GM21423 (cell line): ENCODE measurements around the gene BANF2.
"Not testable (repeated sequence)": the region's sequence is repeated elsewhere in the genome, so short reads cannot be mapped to it uniquely, and the experiment has no call there.

Experiments
- ATAC-seq: cut with Tn5 transposase; IDR thresholded peaks from one replicate; pipeline ENCODE4 v1.9.1; 2021; ENCODE audit warnings: mild to moderate bottlenecking, moderate library complexity; ENCODE audit not compliant: unreplicated experiment

The BANF2 gene

GRCh38 chr20:17699931-17700351, at the start of gene BANF2:
BANF2 (plus strand) TSS chr20:17699966; CDS start chr20:17725026, 25,060 bp downstream.
- no peak for ATAC-seq

GRCh38 chr20:17650301-17651128, 49.3 kb upstream of the BANF2 start:
- ATAC-seq, result no peak

- no peak for ATAC-seq
Measured at GRCh38 chr20:17651129-17651759, 48.5 kb upstream of the BANF2 start.

- no peak for ATAC-seq
Measured at GRCh38 chr20:17651760-17652388, 47.9 kb upstream of the BANF2 start.

- no peak for ATAC-seq
Measured at GRCh38 chr20:17652411-17652810, 47.4 kb upstream of the BANF2 start.

- no peak for ATAC-seq
Measured at GRCh38 chr20:17653835-17654648, 45.7 kb upstream of the BANF2 start.

- ATAC-seq, result no peak
Measured at GRCh38 chr20:17654649-17655285, 45.0 kb upstream of the BANF2 start.

GRCh38 chr20:17655286-17655651, 44.5 kb upstream of the BANF2 start:
- no peak for ATAC-seq

- no peak for ATAC-seq
Measured at GRCh38 chr20:17655865-17656479, 43.8 kb upstream of the BANF2 start.

GRCh38 chr20:17657079-17657825, 42.5 kb upstream of the BANF2 start:
- no peak for ATAC-seq

- ATAC-seq, result no peak
Measured at GRCh38 chr20:17657898-17658647, 41.7 kb upstream of the BANF2 start.

- ATAC-seq, result no peak
Measured at GRCh38 chr20:17658648-17658993, 41.1 kb upstream of the BANF2 start.

GRCh38 chr20:17659344-17659743, 40.4 kb upstream of the BANF2 start:
- not testable (repeated sequence) for ATAC-seq

GRCh38 chr20:17659801-17660200, 40.0 kb upstream of the BANF2 start:
- ATAC-seq, result no peak

GRCh38 chr20:17660667-17661066, 39.1 kb upstream of the BANF2 start:
- ATAC-seq, result no peak

- no peak for ATAC-seq
Measured at GRCh38 chr20:17661121-17661744, 38.5 kb upstream of the BANF2 start.

- ATAC-seq, result no peak
Measured at GRCh38 chr20:17662333-17663039, 37.3 kb upstream of the BANF2 start.

GRCh38 chr20:17663040-17663399, 36.7 kb upstream of the BANF2 start:
- no peak for ATAC-seq
